GM23338 (cell line): ENCODE results near the gene RPL36A. TPM values are rescaled to one million over a fixed set of nuclear protein-coding genes. Genes with fewer than 3 reads are reported as not detected.

Experiments used
- ATAC-seq: fragments of 200-7000 bp; cut with Tn5 transposase; 3 replicates; pipeline ENCODE4 v1.9.1; 2020
- DNase-seq: peaks from one replicate; pipeline ENCODE4 v3.0.0-alpha.2; 2015; ENCODE audit warnings: low spot score
- H2AFZ ChIP-seq: fragments of 200-600 bp; sonication (generic); 2 replicates; pipeline ENCODE4 v1.8.0; 2016; ENCODE audit warnings: antibody characterized with exemption, mild to moderate bottlenecking, moderate library complexity
- H3F3A ChIP-seq: fragments of 200-600 bp; sonication (generic); replicated peaks from 2 replicates; pipeline ENCODE4 v1.8.0; 2017; ENCODE audit warnings: antibody characterized with exemption, mixed run types, low read depth
- H3K27ac ChIP-seq: fragments of 200-600 bp; sonication (generic); 2 replicates; pipeline ENCODE4 v1.6.1; 2016; ENCODE audit warnings: low read depth
- H3K27me3 ChIP-seq: fragments of 200-600 bp; sonication (generic); 2 replicates; pipeline ENCODE4 v1.8.0; 2016; ENCODE audit warnings: mild to moderate bottlenecking, mixed run types, moderate library complexity; ENCODE audit not compliant: insufficient read depth
- H3K36me3 ChIP-seq: fragments of 200-600 bp; sonication (generic); 2 replicates; pipeline ENCODE4 v1.8.0; 2016; ENCODE audit warnings: mild to moderate bottlenecking; ENCODE audit not compliant: insufficient read depth
- H3K4me1 ChIP-seq: fragments of 200-600 bp; sonication (generic); 2 replicates; pipeline ENCODE4 v1.8.0; 2016; ENCODE audit warnings: mild to moderate bottlenecking, moderate library complexity; ENCODE audit not compliant: insufficient read depth
- H3K4me2 ChIP-seq: fragments of 200-600 bp; sonication (generic); 2 replicates; pipeline ENCODE4 v1.7.1; 2017; ENCODE audit warnings: mixed run types
- H3K4me3 ChIP-seq: fragments of 200-600 bp; sonication (generic); 2 replicates; pipeline ENCODE4 v1.6.1; 2016; ENCODE audit warnings: mixed run types
- H3K79me2 ChIP-seq: fragments of 200-600 bp; sonication (generic); replicated peaks from 2 replicates; pipeline ENCODE4 v1.8.0; 2017; ENCODE audit warnings: mild to moderate bottlenecking; ENCODE audit not compliant: insufficient read depth
- H3K9me2 ChIP-seq: fragments of 200-600 bp; sonication (generic); 2 replicates; pipeline ENCODE4 v1.8.0; 2017; ENCODE audit not compliant: insufficient read depth
- H4K20me1 ChIP-seq: fragments of 200-600 bp; sonication (generic); replicated peaks from 2 replicates; pipeline ENCODE4 v1.8.0; 2017; ENCODE audit warnings: mild to moderate bottlenecking; ENCODE audit not compliant: insufficient read depth
- H3K27ac Mint-ChIP-seq: 2 replicates; pipeline ENCODE4 v1.8.0; 2020; ENCODE audit warnings: inconsistent platforms, mild to moderate bottlenecking, moderate library complexity, mixed read lengths
- H3K27me3 Mint-ChIP-seq: 3 replicates; pipeline ENCODE4 v1.8.0; 2022; ENCODE audit warnings: low read depth, mild to moderate bottlenecking, moderate library complexity, mixed read lengths, inconsistent platforms; ENCODE audit not compliant: insufficient read depth, poor library complexity
- H3K36me3 Mint-ChIP-seq: 3 replicates; pipeline ENCODE4 v1.8.0; 2021; ENCODE audit warnings: low read depth, mild to moderate bottlenecking, inconsistent platforms, moderate library complexity, mixed read lengths
- H3K4me1 Mint-ChIP-seq: 3 replicates; pipeline ENCODE4 v1.8.0; 2020; ENCODE audit warnings: mild to moderate bottlenecking, inconsistent platforms, mixed read lengths
- H3K4me3 Mint-ChIP-seq: 3 replicates; pipeline ENCODE4 v1.8.0; 2021; ENCODE audit warnings: moderate library complexity, mild to moderate bottlenecking, inconsistent platforms, mixed read lengths
- H3K9me3 Mint-ChIP-seq: 3 replicates; pipeline ENCODE4 v1.8.0; 2020; ENCODE audit warnings: moderate library complexity, mild to moderate bottlenecking, inconsistent platforms, mixed read lengths
- CREB1 ChIP-seq: fragments of 250-450 bp; sonication (Bioruptor Pico); IDR thresholded peaks from 2 replicates; pipeline ENCODE4 v1.5.0; 2020; ENCODE audit warnings: low read depth, mild to moderate bottlenecking, moderate library complexity
- ETS1 ChIP-seq: IDR thresholded peaks from 2 replicates; pipeline ENCODE4 v1.6.1; 2016; ENCODE audit warnings: antibody characterized with exemption
- EZH2 ChIP-seq: fragments of 200-600 bp; sonication (generic); IDR thresholded peaks from one replicate; pipeline ENCODE4 v1.8.0; 2017; ENCODE audit warnings: antibody characterized with exemption, mild to moderate bottlenecking, low read depth; ENCODE audit not compliant: unreplicated experiment
- EZH2phosphoT487 ChIP-seq: fragments of 200-600 bp; sonication (generic); IDR thresholded peaks from one replicate; pipeline ENCODE4 v1.8.1; 2018; ENCODE audit warnings: antibody characterized with exemption; ENCODE audit not compliant: unreplicated experiment
- JUNB ChIP-seq: IDR thresholded peaks from one replicate; pipeline ENCODE4 v1.6.1; 2016; ENCODE audit warnings: antibody characterized with exemption; ENCODE audit not compliant: unreplicated experiment
- NANOG ChIP-seq: IDR thresholded peaks from 2 replicates; pipeline ENCODE4 v1.6.1; 2016; ENCODE audit warnings: antibody characterized with exemption, borderline replicate concordance
- POLR2AphosphoS5 ChIP-seq: IDR thresholded peaks from 2 replicates; pipeline ENCODE4 v1.6.1; 2016; ENCODE audit warnings: antibody characterized with exemption, low read depth
- REST ChIP-seq: IDR thresholded peaks from one replicate; pipeline ENCODE4 v1.6.1; 2018; ENCODE audit warnings: antibody characterized with exemption; ENCODE audit not compliant: unreplicated experiment
- STAT1 ChIP-seq: IDR thresholded peaks from one replicate; pipeline ENCODE4 v1.6.1; 2016; ENCODE audit warnings: antibody characterized with exemption; ENCODE audit not compliant: unreplicated experiment
- ZNF114 ChIP-seq: fragments of 250-450 bp; sonication (Bioruptor Pico); IDR thresholded peaks from 2 replicates; pipeline ENCODE4 v1.5.0; 2020; ENCODE audit warnings: mild to moderate bottlenecking, moderate library complexity
- ZNF331 ChIP-seq: fragments of 250-450 bp; sonication (Bioruptor Pico); IDR thresholded peaks from 2 replicates; pipeline ENCODE4 v1.5.0; 2020; ENCODE audit warnings: low read depth, mild to moderate bottlenecking, moderate library complexity
- ZNF462 ChIP-seq: fragments of 250-450 bp; sonication (Bioruptor Pico); IDR thresholded peaks from 2 replicates; pipeline ENCODE4 v1.5.0; 2020; ENCODE audit warnings: mild to moderate bottlenecking, moderate library complexity
- polyA plus RNA-seq: library from polyadenylated mRNA; unstranded; fragments of >200 nt; fragmentation: Nextera tagmentation; extraction: Ambion mirVana; gene quantifications from 2 replicates; pipeline ENCODE4 v1.2.1, GENCODE V29; 2016
- total RNA-seq: library from RNA; depleted of rRNA; stranded (reverse); fragments of >200 nt; shearing (Covaris generic); gene quantifications from 2 replicates; pipeline ENCODE4 v1.2.3, GENCODE V29; 2014

RPL36A gene
- total and polyA plus RNA-seq, 2 experiments from 2014 or later = 901 to 1,348 TPM

- TF ChIP-seq REST = no peak
- no peak for TF ChIP-seq POLR2AphosphoS5
- no peak for TF ChIP-seq ZNF114 (CRISPR knock-in tag)
- TF ChIP-seq STAT1 = no peak
- no peak for TF ChIP-seq EZH2phosphoT487
Observed at GRCh38 chrX:101419489-101419888, 28.7 kb downstream of the RPL36A start (continued).

- no peak overlapping the region for H3K4me2 ChIP-seq
- H3K36me3 Mint-ChIP-seq = peaks cover 70% of the 10 kb centered on the region
- no peak overlapping the region for H3K4me3 Mint-ChIP-seq
- no peaks in the 10 kb centered on the region for H3K4me1 ChIP-seq
- no peaks in the 10 kb centered on the region for H3K79me2 ChIP-seq
- H3K27me3 Mint-ChIP-seq = peaks cover 2% of the 10 kb centered on the region
- 0 out of 2 replicates have a peak, but pooled peaks cover 6% of the 10 kb centered on the region for H3K36me3 ChIP-seq
- H3K9me2 ChIP-seq = no peaks in the 10 kb centered on the region
- no peak overlapping the region for H2AFZ ChIP-seq
- H3F3A ChIP-seq = no peaks in the 10 kb centered on the region
- DNase-seq = no peak
- no peak overlapping the region for H3K27ac Mint-ChIP-seq
- no peak overlapping the region for H3K4me3 ChIP-seq
- H3K27me3 ChIP-seq = no peaks in the 10 kb centered on the region
- H3K27ac ChIP-seq = no peak overlapping the region
- no peaks in the 10 kb centered on the region for H3K4me1 Mint-ChIP-seq
- peaks cover 11% of the 10 kb centered on the region; the same call in 2 of the 3 replicates for H3K9me3 Mint-ChIP-seq
- no peaks in the 10 kb centered on the region for H4K20me1 ChIP-seq
- ATAC-seq = no peak
- TF ChIP-seq JUNB = no peak
- TF ChIP-seq ZNF462 (CRISPR knock-in tag) = no peak
- TF ChIP-seq CREB1 (CRISPR knock-in tag) = no peak
- TF ChIP-seq EZH2 = no peak
- no peak for TF ChIP-seq ZNF331 (CRISPR knock-in tag)
- no peak for TF ChIP-seq ZNF114 (CRISPR knock-in tag)
- no peak for TF ChIP-seq NANOG
- no peak for TF ChIP-seq EZH2phosphoT487
- no peak for TF ChIP-seq STAT1
- no peak for TF ChIP-seq POLR2AphosphoS5
- TF ChIP-seq ETS1 = no peak
Observed at GRCh38 chrX:101427954-101428353, 37.1 kb downstream of the RPL36A start.
